Endothelial cell of umbilical vein (primary cell): ENCODE data around the gene CNTN5. TPM values are rescaled to one million over a fixed set of nuclear protein-coding genes. Genes with fewer than 3 reads are reported as not detected.

ENCODE experiments used
- BruUV-seq: library from RNA; stranded (reverse); fragments of 400-500 nt; replicated peaks from 2 replicates; lab custom pipeline; 2021; lab: Mats Ljungman, UMichigan
- CTCF ChIA-PET: fragments of 300-600, 350-600 bp; sonication (Branson Sonifier 250); formaldehyde crosslinking; loops from one replicate; lab custom pipeline; 2021; ENCODE audit warnings: antibody characterized with exemption, inconsistent platforms; lab: Charles Lee
- POLR2A ChIA-PET: fragments of 300-600, 350-600 bp; sonication (Branson Sonifier 250); formaldehyde crosslinking; loops from one replicate; lab custom pipeline; 2021; ENCODE audit warnings: antibody characterized with exemption, inconsistent platforms; lab: Charles Lee
- DNase-seq: peaks from one replicate; pipeline ENCODE4 v3.0.0-alpha.2; 2011; ENCODE audit warnings: low read depth, low spot score
- FAIRE-seq: peaks from 2 replicates; lab custom pipeline; 2011; peaks lifted over from hg19 to GRCh38; lab: Jason Lieb, UNC
- H2AFZ ChIP-seq: 2 replicates; pipeline ENCODE4 v1.6.0; 2012; ENCODE audit warnings: low read depth, low read length, control low read depth, inconsistent platforms
- H3K27ac ChIP-seq: 2 replicates; pipeline ENCODE4 v1.5.1; 2011; ENCODE audit warnings: low read depth, mild to moderate bottlenecking, control low read depth, low read length, moderate library complexity; ENCODE audit not compliant: insufficient read depth
- H3K27me3 ChIP-seq, 2 experiments: 2 replicates each; pipeline versions ENCODE4 v1.6.0 to v1.6.1; 2011; ENCODE audit warnings: low read length in 2 of 2, mixed read lengths in 1 of 2; ENCODE audit not compliant: control insufficient read depth in 2 of 2, insufficient read depth in 2 of 2
- H3K36me3 ChIP-seq, 2 experiments: 2 replicates in 1 of 2; 3 replicates in 1 of 2; pipeline ENCODE4 v1.5.1; 2011; ENCODE audit warnings: low read length in 2 of 2, mild to moderate bottlenecking in 1 of 2, moderate library complexity in 1 of 2; ENCODE audit not compliant: control insufficient read depth in 2 of 2, insufficient read depth in 2 of 2; ENCODE audit errors: extremely low read depth in 1 of 2
- H3K4me1 ChIP-seq: 3 replicates; pipeline ENCODE4 v1.5.1; 2011; ENCODE audit warnings: mild to moderate bottlenecking, low read length; ENCODE audit not compliant: control insufficient read depth, insufficient read depth; ENCODE audit errors: extremely low read depth
- H3K4me2 ChIP-seq: 2 replicates; pipeline ENCODE4 v1.6.1; 2011; ENCODE audit warnings: low read length, control low read depth, mixed read lengths; ENCODE audit not compliant: insufficient read depth
- H3K4me3 ChIP-seq, 3 experiments: fragments of 200-600 bp in 1 of 3; sonication (generic), shearing (Covaris generic) in 1 of 3; replicated peaks in 1 of 3; 2 replicates each; pipeline ENCODE4 v1.5.1; 2011 to 2016; ENCODE audit warnings: control low read depth in 3 of 3, low read length in 3 of 3, mild to moderate bottlenecking in 2 of 3, inconsistent platforms in 1 of 3, low read depth in 1 of 3, moderate library complexity in 1 of 3; ENCODE audit not compliant: insufficient read depth in 1 of 3
- H3K79me2 ChIP-seq: 2 replicates; pipeline ENCODE4 v1.6.0; 2012; ENCODE audit warnings: low read length, inconsistent platforms; ENCODE audit not compliant: control insufficient read depth, insufficient read depth
- H3K9ac ChIP-seq: replicated peaks from 2 replicates; pipeline ENCODE3; 2011; ENCODE audit warnings: low read length, control low read depth; ENCODE audit not compliant: insufficient read depth; ENCODE audit errors: extremely low read depth
- H3K9me1 ChIP-seq: replicated peaks from 3 replicates; pipeline ENCODE4 v1.6.0; 2011; ENCODE audit warnings: mild to moderate bottlenecking, low read length; ENCODE audit not compliant: control insufficient read depth, insufficient read depth; ENCODE audit errors: extremely low read depth
- H3K9me3 ChIP-seq: replicated peaks from 2 replicates; pipeline ENCODE4 v1.5.1; 2012; ENCODE audit warnings: low read length, inconsistent platforms; ENCODE audit not compliant: control insufficient read depth, insufficient read depth
- H4K20me1 ChIP-seq: replicated peaks from 2 replicates; pipeline ENCODE3; 2011; ENCODE audit warnings: mild to moderate bottlenecking, low read length; ENCODE audit not compliant: control insufficient read depth, insufficient read depth; ENCODE audit errors: extremely low read depth
- CTCF ChIP-seq, 2 donors: IDR thresholded peaks; 1 replicate in 1 of 2; 2 replicates in 1 of 2; pipeline ENCODE4 v1.5.1; 2011; ENCODE audit warnings: low read length in 2 of 2, mild to moderate bottlenecking in 2 of 2, moderate library complexity in 2 of 2, control low read depth in 1 of 2, inconsistent platforms in 1 of 2, low read depth in 1 of 2; ENCODE audit not compliant: insufficient read depth in 1 of 2; ENCODE audit errors: extremely low read depth in 1 of 2
- EZH2 ChIP-seq: IDR thresholded peaks from 2 replicates; pipeline ENCODE4 v1.6.1; 2012; ENCODE audit warnings: borderline replicate concordance, low read depth, mild to moderate bottlenecking, moderate library complexity, low read length, inconsistent platforms; ENCODE audit not compliant: severe bottlenecking
- FOS ChIP-seq: IDR thresholded peaks from 2 replicates; pipeline ENCODE4 v1.6.1; 2011; ENCODE audit warnings: mild to moderate bottlenecking, low read length, moderate library complexity, borderline replicate concordance; ENCODE audit not compliant: insufficient read depth
- GATA2 ChIP-seq: IDR thresholded peaks from 2 replicates; pipeline ENCODE4 v1.7.0; 2011; ENCODE audit warnings: low read depth, mild to moderate bottlenecking, moderate library complexity, mixed read lengths, low read length; ENCODE audit not compliant: insufficient read length, insufficient read depth
- MYC ChIP-seq: IDR thresholded peaks from one replicate; pipeline ENCODE4 v1.6.1; 2011; ENCODE audit warnings: mild to moderate bottlenecking, low read depth, low read length
- POLR2A ChIP-seq: IDR thresholded peaks from 2 replicates; pipeline ENCODE4 v1.6.1; 2012; ENCODE audit warnings: low read depth, mild to moderate bottlenecking, control low read depth, low read length
- POLR2AphosphoS5 ChIP-seq: IDR thresholded peaks from 2 replicates; pipeline ENCODE4 v1.6.1; 2012; ENCODE audit warnings: low read depth, mild to moderate bottlenecking, control low read depth, low read length, moderate library complexity; ENCODE audit not compliant: insufficient read depth
- dilution Hi-C: fragments of 300-500 bp; cut with MboI; formaldehyde crosslinking; loops from one replicate; pipeline ENCODE4 v1.15.0; 2019; ENCODE audit warnings: low sequenced_read_pairs; ENCODE audit not compliant: extremely low pct_ligation_motif_present
- intact Hi-C: fragments of 100-400 bp; cut with micrococcal nuclease; formaldehyde crosslinking; loops from one replicate; pipeline ENCODE4 v1.10.0; 2022
- polyA plus RNA-seq, 4 experiments: library from polyadenylated mRNA; depleted of rRNA in 3 of 4; stranded (reverse) in 3 of 4; unstranded in 1 of 4; fragments of >200 nt; gene quantifications; 2 replicates each; pipeline versions ENCODE4 v1.2.1 to v1.2.3, GENCODE V29; 2011 to 2012; ENCODE audit warnings: missing spikeins in 1 of 4
- total RNA-seq: library from RNA; stranded (reverse); gene quantifications from 2 replicates; pipeline ENCODE4 v1.2.3, GENCODE V29; 2021
- TF ChIP-seq, protein P1 (sequence below): IDR thresholded peaks from 2 replicates; pipeline ENCODE4 v1.6.1; 2011; ENCODE audit not compliant: insufficient read depth, insufficient read length

Gene CNTN5
- total and polyA plus RNA-seq, 2 donors (not counting 3 experiments of a cell fraction or from before 2014, with no cell fraction given), result not detected

DNA sequence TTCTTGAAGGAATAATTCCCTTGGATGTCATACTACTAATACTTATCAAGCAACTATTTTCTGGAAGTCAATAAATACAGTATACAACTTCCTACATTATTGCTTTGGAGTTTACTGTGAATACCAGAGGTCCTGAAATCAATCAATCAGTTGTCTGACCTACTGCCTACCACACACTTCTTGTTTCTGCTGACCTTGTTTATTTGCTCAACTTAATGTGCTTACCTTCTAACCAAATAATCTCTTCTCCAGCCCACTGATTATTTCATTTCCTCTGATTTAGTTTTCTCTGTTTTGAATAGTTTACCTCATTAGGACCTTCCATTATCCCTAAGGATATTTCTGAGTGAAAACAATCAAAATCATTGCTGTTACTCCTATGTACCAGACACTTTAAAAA lies 1142.7 kb downstream of the CNTN5 start:
- dilution Hi-C loops, result no loop called here
- Histone ChIP-seq H3K27ac (no peak overlapping the region), H4K20me1 (no peaks in the 10 kb centered on the region), H3K79me2 (no peaks in the 10 kb centered on the region), H2AFZ (no peak overlapping the region), H3K27me3 (no peaks in the 10 kb centered on the region), H3K9me3 (no peaks in the 10 kb centered on the region), H3K9me1 (no peaks in the 10 kb centered on the region), H3K4me3 (no peak overlapping the region), H3K36me3 (no peaks in the 10 kb centered on the region), H3K4me1 (no peaks in the 10 kb centered on the region), H3K9ac (no peak overlapping the region), H3K4me2 (no peak overlapping the region)
- POLR2A ChIA-PET, result no interaction called here
- no TSS peak for BruUV-seq
- no peak for TF ChIP-seq EZH2
- no peak for TF ChIP-seq GATA2
- TF ChIP-seq POLR2A, result no peak
- no peak for TF ChIP-seq FOS
- TF ChIP-seq POLR2AphosphoS5, result no peak
- TF ChIP-seq CTCF (IDR thresholded peaks at IDR 0.05; ENCODE audit: extremely low read depth in 1 of 2, insufficient read depth in 1 of 2, low read depth in 1 of 2, low read length in 2 of 2), result no peak
- TF ChIP-seq MYC, result no peak
- TF ChIP-seq, protein P1, sequence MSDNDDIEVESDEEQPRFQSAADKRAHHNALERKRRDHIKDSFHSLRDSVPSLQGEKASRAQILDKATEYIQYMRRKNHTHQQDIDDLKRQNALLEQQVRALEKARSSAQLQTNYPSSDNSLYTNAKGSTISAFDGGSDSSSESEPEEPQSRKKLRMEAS, result no peak
- intact Hi-C loops, result no loop called here
- DNase-seq (no peak), FAIRE-seq (no peak)
- CTCF ChIA-PET, result no interaction called here
